ENCODE data around the gene RPS16.

RPS16 gene

DNA sequence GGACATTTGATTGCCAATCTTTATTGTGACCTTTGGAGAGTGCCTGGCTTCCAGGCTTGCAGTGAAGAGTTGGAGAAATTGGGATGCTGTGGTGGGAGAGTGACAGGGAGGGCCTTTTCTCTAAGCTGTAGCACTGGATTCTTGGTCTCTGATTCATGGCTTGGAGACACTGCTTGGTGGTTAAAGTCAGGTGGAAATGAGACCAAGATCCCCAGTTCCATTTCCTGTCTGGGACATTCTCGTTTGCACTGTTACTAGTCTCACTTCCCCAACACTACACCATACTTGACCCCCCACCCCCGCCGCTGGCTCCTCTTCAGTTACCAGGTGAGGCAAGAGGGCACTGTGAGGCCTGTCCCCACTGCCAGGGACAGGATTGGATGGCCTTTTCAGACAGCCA lies 12.5 kb upstream of the RPS16 start:
- DNase-seq = no peak

DNA sequence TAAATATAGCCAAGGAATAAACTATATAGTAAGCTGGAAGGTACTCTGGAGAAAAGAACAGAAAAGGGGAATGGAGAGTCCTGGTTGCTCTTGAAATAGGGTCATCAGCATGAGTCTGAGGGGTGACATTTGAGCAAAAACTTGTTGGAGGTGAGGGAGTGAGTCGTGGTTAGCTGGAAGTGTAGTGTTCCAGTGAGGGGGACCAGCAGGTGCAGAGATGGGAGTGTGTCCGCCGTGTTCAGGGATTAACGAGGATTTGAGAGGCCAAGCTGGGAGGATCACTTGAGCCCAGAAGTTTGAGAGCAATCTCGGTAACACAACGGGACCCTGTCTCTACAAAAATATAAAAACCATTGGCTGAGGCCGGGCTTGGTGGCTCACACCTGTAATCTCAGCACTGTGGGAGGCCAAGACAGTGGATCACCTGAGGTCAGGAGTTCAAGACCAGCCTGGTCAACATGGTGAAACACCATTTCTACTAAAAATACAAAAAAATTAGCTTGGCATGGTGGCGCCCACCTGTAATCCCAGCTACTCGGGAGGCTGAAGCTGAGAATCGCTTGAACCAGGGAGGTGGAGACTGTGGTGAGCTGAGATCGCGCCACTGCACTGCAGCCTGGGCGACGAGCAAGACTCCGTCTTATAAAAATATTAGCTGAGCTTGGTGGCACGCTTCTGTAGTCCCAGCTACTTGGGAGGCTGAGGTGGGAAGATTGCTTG lies 10.8 kb upstream of the RPS16 start:
- DNase-seq = no peak

DNA sequence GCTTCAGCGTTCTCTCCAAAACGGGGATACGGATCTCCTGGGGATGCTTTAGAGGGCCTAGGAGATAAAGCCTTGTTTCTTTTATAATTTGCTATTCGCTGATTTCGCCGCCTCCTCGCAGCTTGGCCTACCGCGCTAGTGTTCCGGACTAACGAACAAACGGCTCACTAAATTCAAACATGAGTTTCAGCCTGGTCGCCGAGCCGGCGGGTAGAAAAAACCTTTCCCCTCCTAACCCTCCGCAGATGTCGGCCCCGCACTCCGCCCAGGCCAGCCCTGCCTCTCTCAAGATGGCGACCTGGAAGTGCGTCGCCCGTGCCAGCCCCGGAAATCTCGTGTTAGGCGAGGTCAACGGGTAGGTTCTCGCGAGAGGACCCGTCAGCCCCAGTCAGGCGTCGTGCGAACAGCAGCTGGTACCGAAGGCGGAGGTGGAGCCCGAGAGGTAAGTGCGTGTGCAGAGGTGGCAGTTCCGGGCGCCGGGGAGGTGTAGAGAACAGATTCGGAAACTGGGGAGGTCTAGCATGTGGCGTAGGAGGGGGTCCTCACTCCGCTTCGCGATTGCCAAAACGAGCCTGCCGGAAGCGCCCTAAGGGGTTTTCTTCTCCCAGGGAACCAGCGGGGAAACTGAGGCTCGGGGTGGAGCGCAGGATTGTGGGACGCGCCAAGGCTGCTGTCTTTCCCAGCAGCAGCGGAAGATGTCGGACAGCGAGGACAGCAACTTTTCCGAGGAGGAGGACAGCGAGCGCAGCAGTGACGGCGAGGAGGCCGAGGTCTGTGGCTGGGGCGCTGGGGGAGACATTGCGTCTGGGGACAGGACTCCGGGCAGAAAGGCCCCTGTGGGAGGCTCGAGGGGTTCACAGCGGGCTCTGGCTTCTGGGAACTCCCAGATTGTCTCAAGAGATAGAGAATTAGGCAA lies 9.7 kb upstream of the RPS16 start, which contains the start of gene SUPT5H:
Gene SUPT5H, plus strand, starts transcription at position 387 of the 916 bp plus-strand sequence. Its CDS starts 309 bp downstream, at position 696.
- DNase-seq = peak; percentile 96

DNA sequence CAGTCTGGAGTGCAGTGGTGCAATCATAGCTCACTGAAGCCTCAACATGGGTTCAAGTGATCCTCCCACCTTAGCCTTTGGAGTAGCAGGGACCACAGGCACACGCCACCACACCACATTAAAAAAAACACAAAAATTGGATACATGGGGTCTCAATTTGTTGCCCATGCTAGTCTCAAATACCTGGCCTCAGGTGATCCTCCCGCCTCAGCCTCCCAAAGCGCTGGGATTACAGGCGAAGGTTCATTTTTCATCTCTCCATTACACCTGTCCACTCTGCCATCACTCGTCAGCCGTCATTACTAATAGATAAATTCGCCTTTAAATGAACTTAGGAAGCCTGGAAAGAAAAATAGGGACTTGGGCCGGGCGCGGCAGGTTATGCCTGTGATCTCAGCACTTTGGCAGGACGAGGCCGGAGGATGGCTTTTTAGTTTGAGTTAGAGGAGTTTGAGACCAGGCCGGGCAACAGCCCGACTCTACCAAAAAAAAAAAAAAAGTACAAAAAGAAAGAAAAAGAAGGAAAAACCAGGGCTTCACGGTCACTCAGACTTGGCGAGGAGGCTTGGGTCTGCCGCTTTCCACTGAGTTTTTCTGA lies 8.9 kb upstream of the RPS16 start:
- no peak for DNase-seq

DNA sequence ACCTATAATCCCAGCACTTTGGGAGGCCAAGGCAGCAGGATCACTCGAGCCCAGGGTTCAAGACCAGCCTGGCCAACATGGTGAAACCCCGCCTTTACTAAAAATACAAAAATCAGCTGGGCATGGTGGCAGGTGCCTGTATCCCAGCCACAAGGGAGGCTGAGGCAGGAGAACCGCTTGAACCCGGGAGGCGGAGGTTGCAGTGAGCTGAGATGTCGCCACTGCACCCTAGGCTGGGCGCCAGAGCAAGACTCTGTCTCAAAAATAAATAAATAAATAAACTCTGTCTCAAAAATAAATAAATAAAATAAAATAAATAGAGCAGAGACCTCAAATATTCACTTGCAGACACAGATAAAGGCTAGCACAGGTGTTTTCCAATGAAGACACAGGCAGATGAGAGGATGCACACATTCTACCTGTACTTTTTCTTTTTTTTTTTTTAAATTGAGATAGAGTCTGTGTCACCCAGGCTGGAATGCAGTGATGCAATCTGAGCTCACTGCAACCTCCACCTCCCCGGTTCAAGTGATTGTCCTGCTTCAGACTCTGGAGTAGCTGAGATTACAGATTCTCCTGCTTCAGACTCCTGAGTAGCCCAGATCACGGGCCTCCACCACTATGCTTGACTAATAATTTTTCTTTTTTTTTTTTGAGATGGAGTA lies 2.7 kb upstream of the RPS16 start:
- no peak for DNase-seq

DNA sequence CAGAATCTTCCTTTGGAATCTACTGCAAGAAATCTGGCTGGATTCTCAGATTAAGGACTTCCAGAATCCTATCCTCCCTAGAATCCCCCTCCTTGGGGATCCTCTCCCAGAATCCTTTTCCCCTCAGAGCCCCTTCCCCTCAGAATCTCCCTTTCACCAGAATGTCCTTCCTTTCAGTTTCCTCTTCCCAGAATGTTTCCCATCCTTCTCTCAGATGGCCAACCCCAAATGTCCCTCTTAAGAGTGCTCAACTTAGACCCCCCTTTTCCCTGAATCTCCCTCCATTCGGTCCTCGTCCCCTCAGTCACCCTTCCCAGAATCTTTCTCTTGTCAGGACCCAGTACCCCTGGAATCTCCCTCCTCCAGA lies 584 bp upstream of the RPS16 start:
- no peak for DNase-seq

DNA sequence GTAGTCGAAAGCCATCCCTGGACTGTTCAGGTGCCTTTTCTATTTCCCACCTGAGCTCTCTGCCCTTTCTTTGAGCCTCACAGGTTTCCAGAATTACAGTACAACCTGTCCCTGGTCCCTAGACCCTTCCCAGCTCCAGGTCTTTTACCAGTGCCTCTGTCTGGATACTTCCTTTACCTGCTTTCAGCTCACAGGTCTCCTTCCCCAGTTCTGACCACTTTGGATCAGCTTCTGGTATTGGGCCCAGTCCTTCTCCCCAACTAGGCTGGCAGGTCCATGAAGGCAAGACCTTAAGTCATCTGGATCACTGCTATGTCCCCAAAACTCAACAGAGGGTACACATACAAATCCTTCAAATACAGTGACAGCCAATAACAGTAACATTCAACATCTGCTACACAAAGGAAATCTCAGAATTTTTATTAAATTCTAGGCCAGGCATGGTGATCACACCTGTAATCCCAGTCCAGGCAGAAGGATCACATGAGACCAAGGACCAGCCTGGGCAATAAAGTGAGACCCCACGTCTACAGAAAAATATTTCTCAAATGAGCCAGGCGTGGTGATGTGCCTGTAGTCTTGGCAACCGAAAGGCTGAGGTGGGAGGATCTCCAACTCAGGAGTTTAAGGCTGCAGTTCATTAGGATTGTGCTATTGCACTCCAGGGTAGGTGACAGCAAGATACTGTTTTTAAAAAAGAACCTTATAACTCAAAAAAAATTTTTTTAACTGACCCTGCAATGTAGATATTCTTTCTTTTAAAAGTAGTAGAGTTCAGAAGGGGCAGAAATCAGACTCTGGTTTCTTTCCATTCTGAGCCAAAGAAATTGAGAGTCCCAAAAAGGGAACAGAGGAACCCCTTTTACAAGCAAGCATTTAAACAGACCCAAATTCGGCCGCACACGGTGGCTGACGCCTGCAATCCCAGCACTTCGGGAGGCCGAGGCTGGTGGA lies 1.3 kb downstream of the RPS16 start:
- DNase-seq = no peak

DNA sequence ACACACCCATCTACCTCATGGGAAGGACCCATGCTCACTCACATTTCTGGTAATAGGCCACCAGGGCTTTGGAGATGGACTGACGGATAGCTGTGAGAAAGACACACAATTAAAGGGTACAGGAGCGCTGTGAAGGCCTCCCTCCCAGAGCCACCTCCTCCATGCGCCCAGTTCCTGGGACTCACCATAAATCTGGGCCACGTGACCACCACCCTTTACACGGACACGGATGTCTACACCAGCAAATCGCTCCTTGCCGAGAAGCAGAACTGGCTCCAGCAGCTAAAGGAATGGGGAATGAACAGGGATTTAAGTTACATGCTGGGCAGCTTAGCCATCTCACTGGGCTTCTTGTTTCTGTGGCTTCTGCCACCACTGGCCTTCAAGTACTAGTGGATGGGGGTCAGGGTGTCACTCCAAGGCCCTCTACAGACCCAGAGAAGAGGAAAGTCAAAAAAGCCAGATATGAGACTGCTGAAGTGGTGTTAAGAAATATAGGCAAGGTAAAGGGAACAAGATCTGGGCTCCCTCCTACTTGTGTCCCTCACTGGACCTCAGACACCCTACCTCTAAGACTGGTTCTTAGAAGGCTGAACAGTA lies 2.2 kb downstream of the RPS16 start:
- DNase-seq = no peak

DNA sequence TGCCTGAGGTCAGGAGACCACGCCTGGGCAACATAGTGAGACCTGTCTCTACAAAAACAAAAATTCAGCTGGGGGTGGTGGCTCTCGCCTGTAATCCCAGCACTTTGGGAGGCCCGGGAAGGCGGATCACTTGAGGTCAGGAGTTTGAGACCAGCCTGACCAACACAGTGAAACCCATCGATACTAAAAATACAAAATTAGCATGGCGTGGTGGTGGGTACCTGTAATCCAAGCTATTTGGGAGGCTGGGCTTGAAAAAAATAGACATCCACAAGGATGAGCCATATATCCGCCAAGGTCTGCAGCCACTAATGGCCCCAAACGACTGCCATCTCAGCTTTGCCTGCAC lies 3.1 kb downstream of the RPS16 start:
- no peak for DNase-seq

DNA sequence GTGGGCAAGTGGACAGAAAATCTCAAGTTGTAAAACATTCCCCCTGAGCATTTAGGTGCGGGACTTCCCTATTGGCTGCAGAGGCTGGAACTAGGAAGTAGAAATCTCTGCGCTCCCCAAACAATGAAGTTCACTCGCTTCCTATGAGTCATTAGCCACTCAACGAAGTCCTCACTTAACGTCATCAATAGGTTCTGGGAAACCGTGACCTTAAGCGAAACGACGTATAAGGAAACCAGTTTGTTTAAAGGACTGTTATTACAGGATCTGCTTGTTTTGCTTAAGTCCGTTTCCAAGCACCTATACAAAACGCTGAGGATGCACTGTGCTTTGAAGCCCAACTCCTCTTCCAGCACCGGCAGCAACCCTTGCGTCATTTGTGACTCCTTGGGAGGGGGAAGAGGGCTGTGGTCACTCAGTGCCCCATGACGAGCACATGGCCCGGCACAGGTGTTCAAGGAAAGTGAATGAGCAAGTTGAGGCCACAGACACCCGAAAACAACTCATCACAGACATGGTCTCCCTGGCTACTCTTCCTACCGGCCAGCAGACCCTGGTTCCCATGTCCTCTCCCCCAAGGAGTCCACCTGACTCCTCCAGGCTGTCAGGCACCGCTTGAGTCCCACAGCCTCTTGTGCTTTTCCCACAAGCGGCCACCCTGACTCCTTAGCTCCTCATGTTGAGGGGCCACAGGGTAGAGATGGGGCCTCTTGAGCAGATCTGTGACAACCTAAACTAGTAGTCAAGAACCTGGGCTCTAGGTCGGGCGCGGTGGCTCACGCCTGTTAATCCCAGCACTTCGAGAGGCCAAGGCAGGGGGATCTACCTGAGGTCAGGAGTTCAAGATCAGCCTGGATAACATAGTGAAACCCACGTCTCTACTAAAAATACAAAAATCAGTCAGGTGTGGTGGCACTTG lies 4.8 kb downstream of the RPS16 start:
- peak; percentile 70 for DNase-seq

DNA sequence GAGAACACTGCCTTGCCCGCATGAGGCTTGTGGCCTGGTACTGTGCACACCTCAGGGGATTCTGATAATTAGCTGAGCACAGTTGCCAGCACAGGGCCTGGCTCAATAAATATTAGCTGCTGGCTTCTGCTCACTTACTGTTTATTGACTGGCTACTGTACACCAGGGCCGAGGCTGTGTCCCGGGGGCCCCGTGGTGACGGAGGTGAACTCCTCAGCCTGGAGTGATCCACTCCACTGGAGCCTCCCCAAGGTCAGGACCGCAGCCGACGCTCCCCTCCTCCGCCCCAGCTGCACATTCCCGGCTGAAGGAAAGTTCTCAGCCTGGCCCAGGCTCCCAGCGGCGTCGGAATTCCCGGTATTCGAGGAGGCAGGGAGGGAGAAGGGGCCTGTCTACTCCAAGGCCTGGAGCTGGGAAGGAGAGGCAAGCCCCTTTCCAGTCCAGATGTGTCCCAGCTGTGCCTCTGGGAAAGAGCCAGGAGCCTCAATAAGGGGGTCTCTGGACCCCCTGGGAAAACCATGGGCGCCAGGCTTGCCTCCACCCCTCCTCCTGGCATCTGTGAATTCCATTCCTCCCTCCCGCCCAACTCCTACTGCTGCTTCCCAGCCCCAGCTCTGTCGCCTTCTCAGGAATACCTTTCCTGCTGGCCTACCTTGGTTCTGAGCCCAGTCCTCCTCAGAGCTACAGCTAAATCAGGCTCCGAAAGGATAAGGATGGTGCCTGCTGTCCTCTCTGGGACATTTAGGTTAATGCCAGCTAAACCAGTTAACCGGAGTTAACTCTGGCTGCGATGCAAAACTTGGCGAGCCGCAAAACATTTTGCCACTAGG lies 7.3 kb downstream of the RPS16 start:
- no peak for DNase-seq

DNA sequence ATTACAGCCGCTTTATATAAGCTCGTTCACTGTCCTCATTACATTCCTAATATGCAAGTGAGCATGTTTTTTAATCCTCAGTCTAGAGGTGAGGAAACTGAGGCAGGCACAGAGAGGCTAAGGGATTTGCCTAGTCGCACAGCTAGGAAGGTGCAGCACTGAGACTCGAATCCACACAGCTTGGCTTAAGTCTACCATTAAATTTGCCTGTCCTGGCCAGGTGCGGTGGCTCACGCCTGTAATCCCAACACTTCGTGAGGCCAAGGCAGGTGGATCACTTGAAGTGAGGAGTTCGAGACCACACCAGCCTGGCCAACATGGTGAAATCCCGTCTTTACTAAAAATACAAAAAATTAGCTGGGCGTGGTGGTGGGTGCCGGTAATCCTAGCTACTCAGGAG lies 8.0 kb downstream of the RPS16 start:
- no peak for DNase-seq

DNA sequence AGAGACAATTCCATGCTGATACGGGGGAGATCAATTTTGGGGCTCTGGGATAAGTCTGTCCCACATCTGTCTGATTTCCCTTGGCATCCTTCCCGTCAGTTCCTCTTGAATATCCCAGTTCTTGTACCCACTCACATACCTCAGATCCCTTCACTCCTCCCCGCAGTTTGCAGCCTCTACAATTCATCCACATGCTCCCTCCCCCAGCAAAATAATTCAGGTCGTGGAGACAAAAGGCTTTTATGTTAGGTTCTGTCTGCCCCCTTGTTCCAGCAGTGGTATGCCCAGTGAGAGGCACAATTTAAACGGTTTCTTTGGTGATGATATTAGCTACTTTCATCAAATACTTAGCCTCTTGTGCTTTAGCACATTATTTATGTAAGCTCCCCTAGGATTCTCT lies 9.6 kb downstream of the RPS16 start:
- no peak for DNase-seq

DNA sequence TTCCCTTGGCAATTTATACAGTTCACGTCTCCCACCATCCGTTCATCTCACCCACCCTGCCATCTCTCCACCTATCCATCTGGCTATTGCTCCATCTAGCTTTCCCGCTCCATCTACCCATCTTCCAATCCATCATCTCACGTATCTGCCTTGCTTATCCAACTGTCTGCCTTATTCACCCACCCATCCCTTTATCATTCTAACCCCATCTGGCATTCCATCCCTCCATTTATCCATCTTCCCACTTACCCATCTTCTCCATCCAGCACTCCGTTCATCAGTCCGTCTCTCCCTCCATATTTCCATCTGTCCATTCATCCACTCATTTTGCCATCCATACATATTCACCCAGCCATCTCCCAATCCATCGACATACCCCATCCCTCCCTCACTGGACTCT lies 10.0 kb downstream of the RPS16 start:
- no peak for DNase-seq

DNA sequence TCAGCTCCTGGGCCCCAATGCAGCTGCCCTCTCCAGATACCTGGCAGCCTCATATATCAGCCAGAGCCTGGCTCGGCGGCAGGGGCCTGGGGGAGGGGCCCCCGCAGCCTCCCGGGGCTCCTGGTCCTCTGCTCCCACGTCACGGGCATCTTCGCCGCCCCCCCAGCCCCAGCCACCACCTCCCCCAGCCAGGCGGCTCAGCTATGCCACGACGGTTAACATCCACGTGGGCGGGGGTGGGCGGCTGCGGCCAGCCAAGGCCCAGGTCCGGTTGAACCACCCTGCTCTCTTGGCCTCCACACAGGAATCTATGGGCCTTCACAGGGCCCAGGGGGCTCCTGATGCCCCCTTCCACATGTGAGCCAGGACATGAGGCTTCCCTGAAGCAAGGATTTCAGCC lies 10.8 kb downstream of the RPS16 start:
- no peak for DNase-seq

DNA sequence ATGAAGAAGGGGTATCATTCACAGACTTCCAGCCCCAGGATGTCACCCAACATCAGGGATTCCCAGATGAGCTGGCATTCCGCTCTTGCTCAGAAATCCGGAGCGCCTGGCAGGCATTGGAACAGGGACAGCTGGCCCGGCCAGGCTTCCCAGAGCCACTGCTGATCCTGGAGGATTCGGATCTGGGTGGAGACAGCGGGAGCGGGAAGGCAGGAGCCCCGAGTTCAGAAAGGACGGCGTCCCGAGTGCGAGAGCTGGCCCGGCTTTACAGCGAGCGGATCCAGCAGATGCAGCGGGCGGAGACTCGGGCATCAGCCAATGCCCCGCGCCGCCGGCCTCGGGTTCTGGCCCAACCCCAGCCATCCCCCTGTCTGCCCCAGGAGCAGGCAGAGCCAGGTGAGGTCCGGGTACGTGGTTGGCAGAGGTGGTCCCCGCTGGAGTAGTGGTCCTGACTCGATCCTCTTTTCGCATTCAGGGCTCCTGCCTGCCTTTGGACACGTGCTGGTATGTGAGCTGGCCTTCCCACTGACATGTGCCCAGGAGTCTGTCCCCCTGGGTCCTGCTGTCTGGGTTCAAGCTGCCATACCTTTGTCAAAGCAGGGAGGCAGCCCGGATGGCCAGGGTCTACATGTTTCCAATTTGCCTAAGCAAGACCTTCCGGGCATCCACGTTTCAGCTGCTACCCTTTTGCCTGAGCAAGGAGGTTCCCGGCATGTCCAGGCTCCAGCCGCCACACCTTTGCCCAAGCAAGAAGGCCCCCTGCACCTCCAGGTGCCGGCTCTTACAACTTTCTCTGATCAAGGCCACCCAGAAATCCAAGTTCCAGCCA lies 12.3 kb downstream of the RPS16 start:
- DNase-seq = no peak

DNA sequence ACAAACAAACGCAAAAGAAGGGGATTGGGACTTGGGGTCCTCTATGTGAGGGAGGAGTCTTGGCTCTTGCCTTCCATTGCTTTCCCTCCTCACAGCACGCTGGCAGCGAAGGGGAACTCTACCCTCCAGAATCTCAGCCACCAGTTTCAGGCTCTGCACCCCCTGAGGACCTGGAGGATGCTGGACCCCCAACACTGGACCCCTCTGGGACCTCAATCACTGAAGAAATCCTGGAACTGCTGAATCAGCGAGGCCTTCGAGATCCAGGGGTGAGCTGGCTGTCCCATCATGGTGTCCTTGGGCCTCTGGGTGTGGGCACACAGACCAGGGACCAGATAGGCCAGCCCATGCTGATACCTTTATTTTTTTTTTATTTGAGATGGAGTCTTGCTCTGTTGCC lies 13.7 kb downstream of the RPS16 start:
- no peak for DNase-seq

DNA sequence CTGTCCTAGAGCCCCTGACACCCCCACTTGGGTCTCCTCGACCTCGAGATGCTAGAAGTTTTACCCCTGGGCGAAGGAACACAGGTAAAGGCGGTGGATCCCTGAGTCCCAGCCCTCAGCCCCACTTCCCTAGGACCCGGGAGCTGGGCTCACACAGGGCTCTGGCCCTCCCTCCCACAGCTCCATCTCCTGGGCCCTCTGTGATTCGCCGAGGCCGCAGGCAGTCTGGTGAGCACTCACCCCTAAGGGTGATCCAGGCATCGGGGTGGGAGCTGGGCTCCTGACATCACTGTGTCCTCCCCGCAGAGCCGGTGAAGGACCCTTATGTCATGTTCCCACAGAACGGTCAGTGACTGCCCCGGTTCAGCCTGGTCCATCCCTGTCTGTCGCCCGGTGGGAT lies 15.0 kb downstream of the RPS16 start:
- no peak for DNase-seq

DNA sequence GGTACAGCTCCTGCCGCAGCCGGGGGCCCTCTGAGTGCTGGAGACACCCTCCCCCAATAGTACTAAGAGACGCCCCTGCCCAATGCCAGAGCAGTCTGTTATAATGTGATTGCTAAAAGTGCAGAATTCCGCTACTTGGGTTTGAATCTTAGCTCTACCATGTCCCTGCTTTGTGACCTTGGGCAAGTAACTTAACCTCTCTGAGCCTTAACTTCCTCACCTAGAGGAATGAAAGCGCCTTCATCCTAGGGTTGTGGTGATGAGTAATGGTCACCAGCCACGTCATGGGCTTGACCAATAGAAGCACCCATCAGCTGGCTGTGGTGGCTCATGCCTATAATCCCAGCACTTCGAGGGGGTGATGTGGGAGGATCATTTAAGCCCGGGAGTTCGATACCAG lies 16.7 kb downstream of the RPS16 start:
- DNase-seq = no peak

All from T-helper 9 cell (primary cell).